Measurements from ENCODE around the gene SLC43A2. TPM values are rescaled to one million over a fixed set of nuclear protein-coding genes. Genes with fewer than 3 reads are reported as not detected.

Gene SLC43A2
- total and polyA plus RNA-seq, 5 donors from 2014 or later, result 3.5 to 6.9 (median 5.9) TPM

- Histone ChIP-seq H3K27ac (ENCODE audit: insufficient read depth, low read length, poor library complexity, severe bottlenecking) (no peak overlapping the region), H3K27me3 (ENCODE audit: control insufficient read depth, insufficient read depth, low read length) (no peaks in the 10 kb centered on the region), H3K36me3 (ENCODE audit: control insufficient read depth, insufficient read depth, low read length) (no peaks in the 10 kb centered on the region), H3K4me3 (ENCODE audit: low read depth, low read length) (no peak overlapping the region), H3K9me3 (ENCODE audit: control insufficient read depth in 2 of 2, low read length in 2 of 2) (no peaks in the 10 kb centered on the region), H3K4me1 (ENCODE audit: control insufficient read depth, insufficient read depth, low read length, poor library complexity, severe bottlenecking) (no peaks in the 10 kb centered on the region)
- Mint-ChIP-seq H3K36me3 (no peaks in the 10 kb centered on the region), H3K27ac (no peak overlapping the region), H3K9me3 (no peaks in the 10 kb centered on the region), H3K27me3 (peaks cover 3% of the 10 kb centered on the region), H3K4me1 (peaks cover 0 to 5% (median 2%) of the 10 kb centered on the region in 4 donors), H3K4me3 (no peak overlapping the region)
- DNase-seq (no peak), ATAC-seq (ENCODE audit: low read depth in 2 of 2) (no peak)
These were observed 6.4 kb upstream of the SLC43A2 start for GRCh38 chr17:1634841-1635650.

- peak overlapping the region in 2 of 3 donors; percentile 60 to 93 for H3K27ac Mint-ChIP-seq
These were observed 2.0 kb upstream of the SLC43A2 start for GRCh38 chr17:1630662-1631061.

GRCh38 chr17:1629504-1630310, 1.1 kb upstream of the SLC43A2 start:
- Histone ChIP-seq H3K27me3 (ENCODE audit: control insufficient read depth, insufficient read depth, low read length) (peaks cover 6% of the 10 kb centered on the region), H3K4me1 (ENCODE audit: control insufficient read depth, insufficient read depth, low read length, poor library complexity, severe bottlenecking) (peaks cover 29% of the 10 kb centered on the region), H3K4me3 (ENCODE audit: low read depth, low read length) (peak overlapping the region; percentile 13), H3K27ac (ENCODE audit: insufficient read depth, low read length, poor library complexity, severe bottlenecking) (peak overlapping the region; percentile 85), H3K9me3 (ENCODE audit: control insufficient read depth in 2 of 2, low read length in 2 of 2) (no peaks in the 10 kb centered on the region), H3K36me3 (ENCODE audit: control insufficient read depth, insufficient read depth, low read length) (no peaks in the 10 kb centered on the region)
- DNase-seq, result peak; percentile 60 to 82 (median 72)
- H3K27me3 Mint-ChIP-seq, result peaks cover 16% of the 10 kb centered on the region
- H3K27ac Mint-ChIP-seq, result peak overlapping the region; percentile 73 to 93 (median 89)
- H3K36me3 Mint-ChIP-seq, result peaks cover 5% of the 10 kb centered on the region
- no peaks in the 10 kb centered on the region for H3K9me3 Mint-ChIP-seq
- H3K4me1 Mint-ChIP-seq, result peaks cover 0 to 28% (median 12%) of the 10 kb centered on the region in 4 donors
- peak; percentile 16 to 29 for ATAC-seq (ENCODE audit: low read depth in 2 of 2)
- H3K4me3 Mint-ChIP-seq, result peak overlapping the region; percentile 89 to 97 (median 92)

More at GRCh38 chr17:1630662-1631061, 2.0 kb upstream of the SLC43A2 start:
- ATAC-seq (ENCODE audit: low read depth in 2 of 2) (no peak), DNase-seq (no peak)
- H3K4me3 Mint-ChIP-seq, result peak overlapping the region; percentile 89 to 97 (median 92)
- peaks cover 6% of the 10 kb centered on the region for H3K27me3 ChIP-seq (ENCODE audit: control insufficient read depth, insufficient read depth, low read length)
- H3K4me1 Mint-ChIP-seq, result peaks cover 0 to 28% (median 12%) of the 10 kb centered on the region in 4 donors
- H3K9me3 Mint-ChIP-seq, result no peaks in the 10 kb centered on the region
- H3K36me3 Mint-ChIP-seq, result peaks cover 5% of the 10 kb centered on the region
- peaks cover 29% of the 10 kb centered on the region for H3K4me1 ChIP-seq (ENCODE audit: control insufficient read depth, insufficient read depth, low read length, poor library complexity, severe bottlenecking)
- H3K27me3 Mint-ChIP-seq, result peaks cover 16% of the 10 kb centered on the region
- no peak overlapping the region for H3K4me3 ChIP-seq (ENCODE audit: low read depth, low read length)
- H3K36me3 ChIP-seq (ENCODE audit: control insufficient read depth, insufficient read depth, low read length), result no peaks in the 10 kb centered on the region
- H3K9me3 ChIP-seq (ENCODE audit: control insufficient read depth in 2 of 2, low read length in 2 of 2), result no peaks in the 10 kb centered on the region
- H3K27ac ChIP-seq (ENCODE audit: insufficient read depth, low read length, poor library complexity, severe bottlenecking), result no peak overlapping the region

GRCh38 chr17:1628856-1629503, 346 bp upstream of the SLC43A2 start:
- H3K4me1 ChIP-seq (ENCODE audit: control insufficient read depth, insufficient read depth, low read length, poor library complexity, severe bottlenecking), result peaks cover 29% of the 10 kb centered on the region
- H3K27me3 Mint-ChIP-seq, result peaks cover 16% of the 10 kb centered on the region

GRCh38 chr17:1627182-1627981, 1.3 kb downstream of the SLC43A2 start:
- H3K9me3 Mint-ChIP-seq, result no peaks in the 10 kb centered on the region
- peak overlapping the region; percentile 52 for H3K4me3 ChIP-seq (ENCODE audit: low read depth, low read length)
- peak overlapping the region; percentile 76 to 94 (median 79) for H3K27ac Mint-ChIP-seq
- H3K9me3 ChIP-seq (ENCODE audit: control insufficient read depth in 2 of 2, low read length in 2 of 2), result no peaks in the 10 kb centered on the region
- peaks cover 16% of the 10 kb centered on the region for H3K27me3 Mint-ChIP-seq
- H3K27me3 ChIP-seq (ENCODE audit: control insufficient read depth, insufficient read depth, low read length), result peaks cover 6% of the 10 kb centered on the region
- no peak for ATAC-seq (ENCODE audit: low read depth in 2 of 2)
- peak overlapping the region; percentile 83 to 94 (median 90) for H3K4me3 Mint-ChIP-seq
- peak in 1 of 3 donors; percentile 54 for DNase-seq
- no peaks in the 10 kb centered on the region for H3K36me3 ChIP-seq (ENCODE audit: control insufficient read depth, insufficient read depth, low read length)
- H3K36me3 Mint-ChIP-seq, result peaks cover 5% of the 10 kb centered on the region
- peaks cover 0 to 28% (median 12%) of the 10 kb centered on the region in 4 donors for H3K4me1 Mint-ChIP-seq
- H3K27ac ChIP-seq (ENCODE audit: insufficient read depth, low read length, poor library complexity, severe bottlenecking), result no peak overlapping the region
- H3K4me1 ChIP-seq (ENCODE audit: control insufficient read depth, insufficient read depth, low read length, poor library complexity, severe bottlenecking), result peaks cover 29% of the 10 kb centered on the region

More at GRCh38 chr17:1628856-1629503, 346 bp upstream of the SLC43A2 start:
- peak overlapping the region; percentile 92 to 100 (median 96) for H3K4me3 Mint-ChIP-seq
- peaks cover 0 to 28% (median 12%) of the 10 kb centered on the region in 4 donors for H3K4me1 Mint-ChIP-seq
- DNase-seq (peak; percentile 86 to 94 (median 89)), ATAC-seq (ENCODE audit: low read depth in 2 of 2) (peak; percentile 78 to 80)
- Histone ChIP-seq H3K9me3 (ENCODE audit: control insufficient read depth in 2 of 2, low read length in 2 of 2) (no peaks in the 10 kb centered on the region), H3K27me3 (ENCODE audit: control insufficient read depth, insufficient read depth, low read length) (peaks cover 6% of the 10 kb centered on the region), H3K27ac (ENCODE audit: insufficient read depth, low read length, poor library complexity, severe bottlenecking) (peak overlapping the region; percentile 85), H3K36me3 (ENCODE audit: control insufficient read depth, insufficient read depth, low read length) (no peaks in the 10 kb centered on the region), H3K4me3 (ENCODE audit: low read depth, low read length) (peak overlapping the region; percentile 13)
- no peaks in the 10 kb centered on the region for H3K9me3 Mint-ChIP-seq
- H3K36me3 Mint-ChIP-seq, result peaks cover 5% of the 10 kb centered on the region
- peak overlapping the region; percentile 94 to 96 (median 95) for H3K27ac Mint-ChIP-seq

- H3K9me3 ChIP-seq (ENCODE audit: control insufficient read depth in 2 of 2, low read length in 2 of 2), result no peaks in the 10 kb centered on the region
- Mint-ChIP-seq H3K27me3 (peaks cover 16% of the 10 kb centered on the region), H3K4me1 (peaks cover 0 to 28% (median 12%) of the 10 kb centered on the region in 4 donors), H3K27ac (peak overlapping the region; percentile 58 to 79 (median 76)), H3K4me3 (peak overlapping the region; percentile 59 to 94 (median 90)), H3K36me3 (peaks cover 5% of the 10 kb centered on the region), H3K9me3 (no peaks in the 10 kb centered on the region)
- peaks cover 29% of the 10 kb centered on the region for H3K4me1 ChIP-seq (ENCODE audit: control insufficient read depth, insufficient read depth, low read length, poor library complexity, severe bottlenecking)
- H3K27me3 ChIP-seq (ENCODE audit: control insufficient read depth, insufficient read depth, low read length), result peaks cover 6% of the 10 kb centered on the region
- H3K27ac ChIP-seq (ENCODE audit: insufficient read depth, low read length, poor library complexity, severe bottlenecking), result no peak overlapping the region
- H3K4me3 ChIP-seq (ENCODE audit: low read depth, low read length), result no peak overlapping the region
- DNase-seq (no peak), ATAC-seq (ENCODE audit: low read depth in 2 of 2) (no peak)
- no peaks in the 10 kb centered on the region for H3K36me3 ChIP-seq (ENCODE audit: control insufficient read depth, insufficient read depth, low read length)
These were observed 2.3 kb downstream of the SLC43A2 start for GRCh38 chr17:1626333-1626732.

All from CD4-positive, CD25-positive, alpha-beta regulatory T cell (primary cell).